Parathyroid adenoma (tissue), 2 donors: ENCODE results near the gene TUBA8.

Source experiments
- H2AFZ ChIP-seq: fragments of 300-600 bp; sonication (generic); one replicate; pipeline ENCODE4 v1.7.0; 2017; ENCODE audit warnings: antibody characterized with exemption, mild to moderate bottlenecking
- H3K27ac ChIP-seq: fragments of 300-600 bp; sonication (generic); one replicate; pipeline ENCODE4 v1.7.0; 2017
- H3K27me3 ChIP-seq: fragments of 300-600 bp; sonication (generic); one replicate; pipeline ENCODE4 v1.7.0; 2017; ENCODE audit warnings: low read length; ENCODE audit not compliant: control insufficient read depth, insufficient read depth
- H3K36me3 ChIP-seq: fragments of 300-600 bp; sonication (generic); one replicate; pipeline ENCODE4 v1.7.0; 2017; ENCODE audit warnings: low read length; ENCODE audit not compliant: control insufficient read depth, insufficient read depth
- H3K4me1 ChIP-seq: fragments of 300-600 bp; sonication (generic); one replicate; pipeline ENCODE4 v1.7.0; 2017; ENCODE audit warnings: control low read depth
- H3K4me2 ChIP-seq: fragments of 300-600 bp; sonication (generic); one replicate; pipeline ENCODE4 v1.7.0; 2017; ENCODE audit warnings: low read length
- H3K4me3 ChIP-seq: fragments of 300-600 bp; sonication (generic); one replicate; pipeline ENCODE4 v1.7.0; 2017; ENCODE audit warnings: low read depth, low read length
- H3K79me2 ChIP-seq: fragments of 300-600 bp; sonication (generic); one replicate; pipeline ENCODE4 v1.7.0; 2017; ENCODE audit warnings: control low read depth
- H3K9ac ChIP-seq: fragments of 300-600 bp; sonication (generic); one replicate; pipeline ENCODE4 v1.7.0; 2017; ENCODE audit warnings: mild to moderate bottlenecking
- H3K9me3 ChIP-seq: fragments of 300-600 bp; sonication (generic); one replicate; pipeline ENCODE4 v1.7.0; 2017; ENCODE audit warnings: low read length; ENCODE audit not compliant: control insufficient read depth
- TF ChIP-seq, protein P1 (sequence below): fragments of 300-600 bp; sonication (generic); IDR thresholded peaks from one replicate; pipeline ENCODE4 v1.7.0; 2017; ENCODE audit warnings: antibody characterized with exemption, mild to moderate bottlenecking
- donor health status: primary hyperparathyroidism.

TUBA8 gene

DNA sequence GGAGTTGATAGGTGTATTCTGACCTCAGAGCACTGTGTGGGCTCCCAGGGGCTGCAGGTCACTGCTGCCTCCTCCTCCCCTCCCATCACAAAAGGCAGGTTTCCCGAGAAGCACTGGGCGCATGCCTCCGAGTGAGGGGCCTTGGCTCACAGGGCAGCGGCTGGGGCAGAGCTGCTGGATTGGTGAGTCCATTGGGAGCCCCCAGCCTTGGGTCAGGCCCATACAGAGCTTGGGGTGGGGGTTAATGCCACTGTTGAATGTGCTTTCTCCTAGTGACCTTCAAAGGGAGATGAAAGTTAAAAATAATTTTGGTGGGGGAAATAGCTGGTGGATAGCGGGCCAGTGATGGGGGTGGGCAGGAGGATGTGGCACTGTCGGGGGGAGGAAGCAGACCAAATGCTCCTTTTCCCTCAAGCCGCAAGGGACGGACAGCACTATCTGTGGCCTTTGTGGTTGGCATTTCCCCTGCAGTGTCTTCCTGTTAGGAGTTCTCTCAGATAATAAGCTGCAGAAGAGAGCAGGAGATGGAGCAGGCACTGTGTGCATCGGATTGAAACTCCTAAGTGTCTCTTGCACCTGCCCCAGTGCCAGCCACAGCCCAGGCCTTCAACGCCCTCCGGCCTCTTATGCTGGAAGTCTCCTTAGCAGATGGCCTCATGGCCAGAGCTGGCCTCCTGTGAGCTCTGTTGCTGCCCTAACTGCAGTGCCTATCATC is 3.2 kb downstream of the TUBA8 start:
- H3K27me3 ChIP-seq: no peaks in the 10 kb centered on the region
- no peak overlapping the region for H3K4me3 ChIP-seq
- H3K27ac ChIP-seq: no peak overlapping the region
- H3K9ac ChIP-seq: no peak overlapping the region
- H3K4me1 ChIP-seq: no peaks in the 10 kb centered on the region
- no peak overlapping the region for H3K4me2 ChIP-seq
- no peaks in the 10 kb centered on the region for H3K79me2 ChIP-seq
- H2AFZ ChIP-seq: no peak overlapping the region
- no peaks in the 10 kb centered on the region for H3K36me3 ChIP-seq
- TF ChIP-seq, protein P1, sequence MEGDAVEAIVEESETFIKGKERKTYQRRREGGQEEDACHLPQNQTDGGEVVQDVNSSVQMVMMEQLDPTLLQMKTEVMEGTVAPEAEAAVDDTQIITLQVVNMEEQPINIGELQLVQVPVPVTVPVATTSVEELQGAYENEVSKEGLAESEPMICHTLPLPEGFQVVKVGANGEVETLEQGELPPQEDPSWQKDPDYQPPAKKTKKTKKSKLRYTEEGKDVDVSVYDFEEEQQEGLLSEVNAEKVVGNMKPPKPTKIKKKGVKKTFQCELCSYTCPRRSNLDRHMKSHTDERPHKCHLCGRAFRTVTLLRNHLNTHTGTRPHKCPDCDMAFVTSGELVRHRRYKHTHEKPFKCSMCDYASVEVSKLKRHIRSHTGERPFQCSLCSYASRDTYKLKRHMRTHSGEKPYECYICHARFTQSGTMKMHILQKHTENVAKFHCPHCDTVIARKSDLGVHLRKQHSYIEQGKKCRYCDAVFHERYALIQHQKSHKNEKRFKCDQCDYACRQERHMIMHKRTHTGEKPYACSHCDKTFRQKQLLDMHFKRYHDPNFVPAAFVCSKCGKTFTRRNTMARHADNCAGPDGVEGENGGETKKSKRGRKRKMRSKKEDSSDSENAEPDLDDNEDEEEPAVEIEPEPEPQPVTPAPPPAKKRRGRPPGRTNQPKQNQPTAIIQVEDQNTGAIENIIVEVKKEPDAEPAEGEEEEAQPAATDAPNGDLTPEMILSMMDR: no peak
- no peaks in the 10 kb centered on the region for H3K9me3 ChIP-seq

DNA sequence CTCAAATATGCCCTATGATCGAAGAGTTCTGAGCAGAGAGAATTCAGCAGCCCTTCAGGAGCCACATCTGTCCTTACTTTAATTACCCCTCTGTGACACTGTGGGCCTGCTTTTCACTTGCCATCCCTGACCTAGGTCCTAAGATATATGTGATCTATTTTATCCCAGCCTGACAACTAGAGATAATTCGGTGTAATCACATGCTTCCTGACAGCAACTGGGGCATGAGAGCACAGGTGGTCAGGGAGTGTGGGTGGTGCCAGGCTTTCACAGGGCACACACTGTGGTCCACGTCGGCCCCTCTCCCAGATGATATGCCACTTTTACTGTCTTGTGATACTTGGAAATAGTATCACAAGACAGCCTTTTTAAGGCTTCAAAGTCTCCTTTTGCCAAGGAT is 3.9 kb downstream of the TUBA8 start:
- H3K27me3 ChIP-seq: no peaks in the 10 kb centered on the region
- H3K27ac ChIP-seq: no peak overlapping the region
- no peaks in the 10 kb centered on the region for H3K4me1 ChIP-seq
- no peaks in the 10 kb centered on the region for H3K9me3 ChIP-seq
- no peak overlapping the region for H3K4me3 ChIP-seq
- no peak overlapping the region for H2AFZ ChIP-seq
- TF ChIP-seq, protein P1: no peak
- H3K9ac ChIP-seq: no peak overlapping the region
- no peak overlapping the region for H3K4me2 ChIP-seq
- no peaks in the 10 kb centered on the region for H3K79me2 ChIP-seq
- no peaks in the 10 kb centered on the region for H3K36me3 ChIP-seq

DNA sequence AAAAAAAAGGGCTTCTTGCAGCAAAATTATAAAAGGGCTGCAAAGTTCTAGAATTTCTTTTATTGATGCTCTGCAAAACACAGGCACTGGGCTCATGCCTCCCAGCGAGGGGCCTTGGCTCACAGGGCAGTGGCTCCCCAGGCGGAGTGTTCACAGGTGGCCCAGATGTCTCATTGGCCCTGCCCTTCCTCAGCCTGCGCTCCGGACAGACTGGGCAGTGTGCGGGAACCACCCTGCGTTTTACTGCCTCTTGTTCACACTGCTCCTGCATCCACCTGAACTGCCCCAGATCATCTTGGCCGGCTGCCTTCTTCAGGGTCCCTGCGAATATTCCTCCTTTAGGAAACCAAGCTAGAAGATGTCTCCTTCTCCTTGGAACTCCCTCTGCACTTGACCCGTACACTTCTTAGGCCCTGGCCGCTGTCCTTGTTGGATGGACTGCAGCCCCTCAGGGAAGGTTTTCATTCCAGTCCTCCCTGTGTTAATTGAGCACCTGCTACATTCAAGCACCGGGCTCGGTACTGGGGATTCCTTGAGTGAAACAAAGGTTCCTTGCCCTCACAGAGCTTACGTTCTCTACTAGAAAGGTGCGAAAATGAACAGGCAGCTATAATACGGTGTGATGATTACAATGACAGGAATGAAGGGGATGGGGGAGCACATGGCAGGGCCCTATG is 4.5 kb downstream of the TUBA8 start:
- no peak overlapping the region for H3K9ac ChIP-seq
- H3K9me3 ChIP-seq: no peaks in the 10 kb centered on the region
- H3K27ac ChIP-seq: no peak overlapping the region
- H2AFZ ChIP-seq: no peak overlapping the region
- no peak overlapping the region for H3K4me2 ChIP-seq
- H3K36me3 ChIP-seq: no peaks in the 10 kb centered on the region
- TF ChIP-seq, protein P1: no peak
- H3K79me2 ChIP-seq: no peaks in the 10 kb centered on the region
- H3K4me1 ChIP-seq: no peaks in the 10 kb centered on the region
- no peak overlapping the region for H3K4me3 ChIP-seq
- no peaks in the 10 kb centered on the region for H3K27me3 ChIP-seq

DNA sequence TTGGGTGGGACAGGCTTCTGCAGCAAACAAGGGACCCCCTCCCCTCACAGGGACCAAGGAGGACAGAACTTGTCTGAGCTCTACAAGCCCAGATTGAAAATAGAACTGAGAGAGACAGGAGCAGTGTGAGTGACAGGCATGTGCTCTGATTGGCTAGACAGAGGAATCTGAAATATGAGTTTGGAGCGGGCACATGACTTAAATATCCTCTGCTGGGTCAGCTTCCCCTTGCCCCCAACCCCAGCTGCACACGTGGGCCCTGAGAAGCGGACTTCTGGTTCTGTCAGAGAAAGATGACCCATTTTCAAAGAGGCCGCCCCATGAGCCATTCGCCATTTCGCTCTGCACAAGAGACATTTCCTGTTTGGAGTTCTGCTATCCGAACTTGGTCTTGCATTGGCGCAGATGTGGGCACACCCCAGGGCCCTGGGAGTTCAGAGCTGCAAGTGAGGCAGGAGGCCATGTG is 5.3 kb downstream of the TUBA8 start:
- no peaks in the 10 kb centered on the region for H3K36me3 ChIP-seq
- TF ChIP-seq, protein P1: no peak
- no peaks in the 10 kb centered on the region for H3K9me3 ChIP-seq
- no peaks in the 10 kb centered on the region for H3K27me3 ChIP-seq
- H3K27ac ChIP-seq: no peak overlapping the region
- no peaks in the 10 kb centered on the region for H3K79me2 ChIP-seq
- no peaks in the 10 kb centered on the region for H3K4me1 ChIP-seq
- no peak overlapping the region for H3K4me2 ChIP-seq
- no peak overlapping the region for H3K4me3 ChIP-seq
- no peak overlapping the region for H2AFZ ChIP-seq
- H3K9ac ChIP-seq: no peak overlapping the region
